Kidney (tissue), 14 donors: Measurements from ENCODE around the gene CCAR1. TPM values are rescaled to one million over a fixed set of nuclear protein-coding genes. Genes with fewer than 3 reads are reported as not detected.
"Not testable (repeated sequence)": the region's sequence is repeated elsewhere in the genome, so short reads cannot be mapped to it uniquely, and the experiment has no call there.

Source experiments
- DNase-seq, 5 donors: peaks; one replicate each; pipeline ENCODE4 v3.0.0-alpha.2; 2013 to 2020
- FAIRE-seq: peaks from 2 replicates; lab custom pipeline; 2012; peaks lifted over from hg19 to GRCh38; lab: Jason Lieb, UNC
- H3K27ac ChIP-seq, 2 donors: one replicate each; pipeline ENCODE4 v1.7.0; 2013; ENCODE audit warnings: low read depth in 2 of 2, low read length in 2 of 2, inconsistent platforms in 1 of 2
- H3K27me3 ChIP-seq: one replicate; pipeline ENCODE4 v1.7.1; 2013; ENCODE audit warnings: low read length, inconsistent platforms; ENCODE audit not compliant: control insufficient read depth, insufficient read depth
- H3K36me3 ChIP-seq, 3 donors: one replicate each; pipeline versions ENCODE4 v1.7.0 to v1.7.1; 2013; ENCODE audit warnings: low read length in 3 of 3, control low read depth in 1 of 3, inconsistent platforms in 1 of 3; ENCODE audit not compliant: insufficient read depth in 3 of 3, control insufficient read depth in 2 of 3
- H3K4me1 ChIP-seq, 3 donors: one replicate each; pipeline versions ENCODE4 v1.7.0 to v1.7.1; 2013; ENCODE audit warnings: low read length in 3 of 3, inconsistent platforms in 1 of 3, low read depth in 1 of 3; ENCODE audit not compliant: control insufficient read depth in 2 of 3, insufficient read depth in 2 of 3
- H3K4me3 ChIP-seq, 3 donors: one replicate each; pipeline versions ENCODE4 v1.7.0 to v1.8.1; 2013; ENCODE audit warnings: low read length in 3 of 3, control low read depth in 1 of 3, inconsistent platforms in 1 of 3
- H3K9ac ChIP-seq, 3 donors: one replicate each; pipeline versions ENCODE4 v1.7.0 to v1.7.1; 2013; ENCODE audit warnings: low read length in 3 of 3, control low read depth in 1 of 3, inconsistent platforms in 1 of 3
- H3K9me3 ChIP-seq, 3 donors: one replicate each; pipeline versions ENCODE4 v1.7.0 to v1.7.1; 2013; ENCODE audit warnings: low read length in 3 of 3, control low read depth in 1 of 3, inconsistent platforms in 1 of 3; ENCODE audit not compliant: control insufficient read depth in 2 of 3, insufficient read depth in 1 of 3
- intact Hi-C: fragments of 100-400 bp; cut with DNase I; formaldehyde crosslinking; loops from one replicate; pipeline ENCODE4 v1.11.1; 2022
- microRNA-seq: library from miRNA; unstranded; fragments of <30 nt; microRNA quantifications from one replicate; pipeline ENCODE4 v1.2.0, GENCODE V29; 2020
- polyA plus RNA-seq: library from polyadenylated mRNA; stranded (reverse); fragments of 350-450 nt; fragmentation: Illumina TruSeq; extraction: RNeasy Lipid Tissue Mini Kit (QIAGEN cat#74804); gene quantifications from one replicate; pipeline ENCODE4 v1.2.3, GENCODE V29; 2014; ENCODE audit warnings: low read depth, low replicate concordance; ENCODE audit not compliant: insufficient read depth
- total RNA-seq: library from RNA; stranded (reverse); fragmentation: NEBNext Ultra II Directional; extraction: Animal tissue kit (Norgen Biotek cat#: 25700); gene quantifications from one replicate; pipeline ENCODE4 v1.2.1, GENCODE V29; 2021
- TF ChIP-seq, protein P1 (sequence below): IDR thresholded peaks from 3 replicates; pipeline ENCODE4 v1.5.1; 2012; ENCODE audit warnings: mild to moderate bottlenecking, moderate library complexity, borderline replicate concordance; ENCODE audit not compliant: insufficient read depth; ENCODE audit errors: extremely low read depth
- donor health status: control.
- donor health status: control.
- donor health status: control.
- donor health status: control.
- donor health status: control.
- donor health status: DM: yes; HTN: yes; CAD: no.
- donor health status: Normal renal cell carcinoma (clear cell type).

CCAR1 gene
- total and polyA plus RNA-seq, 2 donors from 2014 or later, result 45.2 to 54.4 TPM

DNA sequence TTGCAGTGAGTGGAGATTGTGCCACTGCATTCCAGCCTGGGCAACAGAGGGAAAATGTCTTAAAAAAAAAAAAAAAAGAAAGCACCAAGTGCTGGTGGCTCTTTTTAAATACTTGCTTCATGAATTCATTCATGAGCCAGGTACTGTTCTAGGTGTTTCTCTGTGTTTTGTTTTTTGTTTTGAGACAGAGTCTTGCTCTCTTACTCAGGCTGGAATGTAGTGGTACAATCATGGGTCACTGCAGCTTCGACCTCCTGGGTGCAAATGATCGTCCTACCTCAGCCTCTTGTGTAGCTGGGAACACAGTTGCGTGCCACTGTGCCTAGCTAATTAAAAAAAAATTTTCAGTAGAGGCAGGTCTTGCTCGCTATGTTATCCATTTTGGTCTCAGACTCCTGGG is 111.6 kb downstream of the CCAR1 start:
- no peaks in the 10 kb centered on the region for H3K4me1 ChIP-seq
- intact Hi-C loops, result no loop called here

DNA sequence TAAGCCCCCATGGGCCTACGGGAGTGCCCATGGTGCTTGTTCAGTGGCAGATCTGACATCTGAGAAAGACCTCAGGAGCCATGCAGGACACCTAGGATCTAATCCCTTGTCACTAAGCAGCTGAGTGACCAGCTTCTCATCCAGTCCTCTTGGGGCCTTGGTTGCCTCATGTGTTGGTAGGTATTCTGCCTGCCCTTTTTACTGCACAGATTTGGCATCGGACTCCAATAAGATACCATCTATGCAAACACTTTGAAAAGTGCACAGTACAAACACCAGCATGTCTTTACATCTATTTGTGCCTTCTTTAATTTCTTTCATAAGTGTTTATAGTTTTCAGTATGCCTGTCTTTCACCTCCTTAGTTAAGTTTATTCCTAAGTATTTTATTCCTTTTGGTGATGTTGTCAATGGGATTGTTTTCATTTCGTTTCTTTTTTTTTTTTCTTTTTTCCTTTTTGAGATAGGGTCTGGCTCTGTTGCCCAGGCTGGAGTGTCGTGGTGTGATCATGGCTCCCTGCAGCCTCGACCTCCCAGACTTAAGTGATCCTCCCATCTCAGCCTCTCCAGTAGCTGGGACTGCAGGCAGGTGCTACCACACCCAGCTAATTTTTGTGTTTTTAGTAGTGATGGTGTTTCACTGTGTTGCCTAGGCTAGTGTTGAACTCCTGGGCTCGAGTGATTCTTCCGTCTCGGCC is 116.7 kb downstream of the CCAR1 start:
- no peak overlapping the region for H3K27ac ChIP-seq
- DNase-seq, result no peak
- no peaks in the 10 kb centered on the region for H3K4me1 ChIP-seq
- H3K36me3 ChIP-seq, result no peaks in the 10 kb centered on the region
- H3K4me3 ChIP-seq, result no peak overlapping the region
- TF ChIP-seq, protein P1, sequence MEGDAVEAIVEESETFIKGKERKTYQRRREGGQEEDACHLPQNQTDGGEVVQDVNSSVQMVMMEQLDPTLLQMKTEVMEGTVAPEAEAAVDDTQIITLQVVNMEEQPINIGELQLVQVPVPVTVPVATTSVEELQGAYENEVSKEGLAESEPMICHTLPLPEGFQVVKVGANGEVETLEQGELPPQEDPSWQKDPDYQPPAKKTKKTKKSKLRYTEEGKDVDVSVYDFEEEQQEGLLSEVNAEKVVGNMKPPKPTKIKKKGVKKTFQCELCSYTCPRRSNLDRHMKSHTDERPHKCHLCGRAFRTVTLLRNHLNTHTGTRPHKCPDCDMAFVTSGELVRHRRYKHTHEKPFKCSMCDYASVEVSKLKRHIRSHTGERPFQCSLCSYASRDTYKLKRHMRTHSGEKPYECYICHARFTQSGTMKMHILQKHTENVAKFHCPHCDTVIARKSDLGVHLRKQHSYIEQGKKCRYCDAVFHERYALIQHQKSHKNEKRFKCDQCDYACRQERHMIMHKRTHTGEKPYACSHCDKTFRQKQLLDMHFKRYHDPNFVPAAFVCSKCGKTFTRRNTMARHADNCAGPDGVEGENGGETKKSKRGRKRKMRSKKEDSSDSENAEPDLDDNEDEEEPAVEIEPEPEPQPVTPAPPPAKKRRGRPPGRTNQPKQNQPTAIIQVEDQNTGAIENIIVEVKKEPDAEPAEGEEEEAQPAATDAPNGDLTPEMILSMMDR, result no peak
- FAIRE-seq, result no peak
- H3K9me3 ChIP-seq, result no peaks in the 10 kb centered on the region
- H3K27me3 ChIP-seq, result no peaks in the 10 kb centered on the region
- no peak overlapping the region for H3K9ac ChIP-seq
- intact Hi-C loops, result no loop called here

More for the DNA sequence above, 111.6 kb downstream of the CCAR1 start:
- H3K9ac ChIP-seq, result no peak overlapping the region
- no peak overlapping the region for H3K4me3 ChIP-seq
- no peak for DNase-seq
- no peaks in the 10 kb centered on the region for H3K27me3 ChIP-seq
- H3K36me3 ChIP-seq, result no peaks in the 10 kb centered on the region
- TF ChIP-seq, protein P1, result no peak
- H3K9me3 ChIP-seq, result no peaks in the 10 kb centered on the region
- no peak for FAIRE-seq
- H3K27ac ChIP-seq, result no peak overlapping the region

DNA sequence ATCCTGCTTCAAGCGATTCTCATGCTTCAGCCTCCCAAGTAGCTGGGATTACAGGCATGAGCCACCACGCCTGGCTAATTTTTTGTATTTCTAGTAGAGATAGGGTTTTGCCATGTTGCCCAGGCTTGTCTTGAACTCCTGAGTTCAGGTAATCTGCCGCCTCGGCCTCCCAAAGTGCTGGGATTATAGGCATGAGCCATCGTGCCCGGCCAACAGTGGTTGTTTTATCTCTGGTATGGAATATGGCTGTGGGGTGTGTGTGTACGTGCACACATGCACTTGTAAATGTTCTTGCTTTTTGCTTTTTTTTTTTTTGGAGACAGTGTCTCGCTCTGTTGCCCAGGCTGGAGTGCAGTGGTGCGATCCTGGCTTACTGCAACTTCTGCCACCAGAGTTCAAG is 119.6 kb downstream of the CCAR1 start:
- H3K9me3 ChIP-seq, H3K27me3 ChIP-seq, H3K36me3 ChIP-seq, H3K27ac ChIP-seq, FAIRE-seq, H3K9ac ChIP-seq, DNase-seq, H3K4me3 ChIP-seq, H3K4me1 ChIP-seq, intact Hi-C loops: not testable (repeated sequence)

Small RNA genes lying within 50 kb of the gene (microRNA-seq; reads per million reads assigned to microRNA genes)
- gene MIR1254-1, result not detected

Other genes with a start within 250 kb of the CCAR1 start
- 3.6 TPM for gene DNA2, start 249.3 kb upstream of the CCAR1 start, total RNA-seq
- 2.2 TPM for gene DNA2, start 249.3 kb upstream of the CCAR1 start, polyA plus RNA-seq
- gene SLC25A16, start 193.7 kb upstream of the CCAR1 start, total RNA-seq, result 28.2 TPM
- gene SLC25A16, start 193.7 kb upstream of the CCAR1 start, polyA plus RNA-seq, result 17.5 TPM
- 2.2 TPM for gene TET1, start 160.9 kb upstream of the CCAR1 start, total RNA-seq
- 0.22 TPM for gene TET1, start 160.9 kb upstream of the CCAR1 start, polyA plus RNA-seq
- gene STOX1, start 106.3 kb downstream of the CCAR1 start, total RNA-seq, result 1.5 TPM
- gene STOX1, start 106.3 kb downstream of the CCAR1 start, polyA plus RNA-seq, result 1.5 TPM
- 33.1 TPM for gene DDX50, start 180.1 kb downstream of the CCAR1 start, total RNA-seq
- gene DDX50, start 180.1 kb downstream of the CCAR1 start, polyA plus RNA-seq, result 24.0 TPM
- gene DDX21, start 234.9 kb downstream of the CCAR1 start, total RNA-seq, result 49.4 TPM
- 8.9 TPM for gene DDX21, start 234.9 kb downstream of the CCAR1 start, polyA plus RNA-seq